Activated effector memory CD4-positive, alpha-beta T cell treated with anti-CD3 and anti-CD28 coated beads, Interleukin-2, amount 50 U/mL, for 16 hours (primary cell): Measurements from ENCODE around the gene NKD1.

ENCODE experiments used
- DNase-seq: peaks from one replicate; pipeline ENCODE4 v3.0.0-alpha.2; 2020

NKD1 gene

GRCh38 chr16:50634090-50634489 lies 85.9 kb downstream of the NKD1 start:
- DNase-seq, result no peak

DNA sequence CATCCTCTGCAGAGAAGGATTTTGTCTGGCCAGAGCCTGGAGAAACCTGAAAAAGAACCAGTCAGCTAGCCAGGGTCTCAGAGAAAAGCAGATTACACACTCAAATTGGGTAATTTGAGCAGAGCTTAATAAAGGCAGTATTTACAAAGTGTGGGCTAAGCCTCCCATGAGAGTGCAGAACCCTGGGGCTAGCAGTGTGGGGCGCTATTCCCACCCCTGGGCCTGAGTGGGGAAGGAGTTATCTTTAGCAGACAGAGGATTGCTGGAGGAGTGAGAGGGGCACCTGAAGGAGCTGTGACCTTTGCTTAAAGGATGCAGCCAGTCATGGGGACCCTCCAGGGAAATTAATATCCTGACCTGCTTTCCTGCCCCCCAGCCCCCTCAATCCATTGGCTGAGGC lies 86.8 kb downstream of the NKD1 start:
- DNase-seq, result no peak

DNA sequence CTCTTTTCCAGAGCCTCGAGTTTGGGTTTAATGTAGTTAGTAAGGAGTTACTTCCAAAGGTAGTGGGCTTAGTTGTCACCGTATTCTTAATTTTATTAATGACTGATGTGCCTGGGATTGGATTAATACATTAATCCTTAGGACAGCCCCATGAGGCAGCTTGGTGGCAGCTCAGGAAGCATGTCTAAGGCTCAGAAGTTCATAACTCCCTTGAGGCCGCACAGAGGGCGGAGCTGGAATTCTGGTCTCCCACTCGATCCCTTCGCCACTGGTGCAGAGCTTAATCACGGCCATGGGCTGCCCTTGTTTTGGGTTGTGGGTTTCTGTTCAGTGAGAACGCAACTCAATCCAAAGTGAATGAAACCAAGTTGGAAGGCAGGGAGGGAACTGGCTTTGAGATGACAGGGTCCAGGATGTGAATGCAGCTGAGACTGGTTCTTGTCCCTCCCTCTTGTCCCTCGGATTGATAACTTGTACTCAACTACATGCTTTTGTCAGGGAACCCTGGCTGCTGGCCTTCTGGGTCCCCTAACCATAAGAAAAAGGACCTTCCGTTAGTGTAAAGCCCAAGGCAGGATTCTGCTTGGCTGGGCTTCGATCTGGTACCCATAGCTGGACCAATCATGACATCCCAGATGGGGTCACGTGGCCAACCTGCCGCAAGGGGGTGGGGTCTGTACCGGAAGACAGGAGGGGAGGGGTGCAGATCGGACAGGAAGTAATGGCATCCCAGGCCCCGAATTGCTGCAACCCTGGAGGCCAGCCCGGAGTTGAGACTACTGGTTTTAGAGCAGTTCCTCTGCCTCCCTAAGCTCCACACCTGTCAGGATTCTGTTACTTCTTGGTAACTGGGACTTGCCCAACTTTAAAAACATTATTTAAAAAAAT lies 87.6 kb downstream of the NKD1 start:
- DNase-seq, result no peak

GRCh38 chr16:50636753-50637374 lies 88.7 kb downstream of the NKD1 start:
- no peak for DNase-seq

DNA sequence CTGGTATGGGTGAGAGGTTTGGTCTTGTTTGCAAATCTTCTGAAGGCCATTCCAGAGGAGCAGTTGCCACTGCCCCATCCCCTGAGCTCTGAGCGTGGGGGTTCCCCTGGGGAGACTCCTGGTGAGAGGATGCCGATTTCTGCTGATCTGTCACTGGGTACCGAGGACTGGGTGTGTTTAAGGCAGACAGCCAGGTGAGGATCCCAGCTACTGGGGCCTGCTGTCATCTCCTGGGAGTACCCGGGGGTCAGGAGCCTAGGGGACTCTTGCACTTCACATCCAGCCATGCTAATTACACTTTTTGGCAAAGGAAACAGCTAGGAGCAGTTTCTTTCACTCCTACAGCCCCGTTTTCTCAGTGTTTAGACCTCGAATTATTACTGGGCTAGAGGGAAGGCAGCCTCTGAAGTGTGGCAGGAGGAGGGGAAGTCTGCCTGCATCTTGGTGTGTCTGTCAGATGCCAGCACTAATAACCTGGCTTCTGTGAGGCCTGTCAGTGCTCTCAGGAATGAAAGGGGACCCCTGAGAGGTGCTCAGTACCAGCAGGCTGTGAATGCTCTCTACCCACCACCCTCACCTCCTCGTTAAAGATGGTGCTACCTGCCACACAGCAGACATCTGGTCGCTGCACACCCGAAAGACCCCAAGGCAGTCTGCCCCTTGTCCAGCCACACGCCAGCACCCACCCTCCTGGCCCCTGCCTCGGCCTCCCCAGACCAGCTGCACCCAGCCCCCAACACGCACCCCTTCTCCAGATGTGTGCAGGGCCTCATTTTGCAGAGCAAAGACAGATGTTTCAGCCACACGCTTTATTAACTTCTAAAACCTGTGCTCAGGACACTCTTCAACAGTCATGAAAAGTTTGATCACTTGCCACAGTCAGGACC lies 89.8 kb downstream of the NKD1 start:
- no peak for DNase-seq

DNA sequence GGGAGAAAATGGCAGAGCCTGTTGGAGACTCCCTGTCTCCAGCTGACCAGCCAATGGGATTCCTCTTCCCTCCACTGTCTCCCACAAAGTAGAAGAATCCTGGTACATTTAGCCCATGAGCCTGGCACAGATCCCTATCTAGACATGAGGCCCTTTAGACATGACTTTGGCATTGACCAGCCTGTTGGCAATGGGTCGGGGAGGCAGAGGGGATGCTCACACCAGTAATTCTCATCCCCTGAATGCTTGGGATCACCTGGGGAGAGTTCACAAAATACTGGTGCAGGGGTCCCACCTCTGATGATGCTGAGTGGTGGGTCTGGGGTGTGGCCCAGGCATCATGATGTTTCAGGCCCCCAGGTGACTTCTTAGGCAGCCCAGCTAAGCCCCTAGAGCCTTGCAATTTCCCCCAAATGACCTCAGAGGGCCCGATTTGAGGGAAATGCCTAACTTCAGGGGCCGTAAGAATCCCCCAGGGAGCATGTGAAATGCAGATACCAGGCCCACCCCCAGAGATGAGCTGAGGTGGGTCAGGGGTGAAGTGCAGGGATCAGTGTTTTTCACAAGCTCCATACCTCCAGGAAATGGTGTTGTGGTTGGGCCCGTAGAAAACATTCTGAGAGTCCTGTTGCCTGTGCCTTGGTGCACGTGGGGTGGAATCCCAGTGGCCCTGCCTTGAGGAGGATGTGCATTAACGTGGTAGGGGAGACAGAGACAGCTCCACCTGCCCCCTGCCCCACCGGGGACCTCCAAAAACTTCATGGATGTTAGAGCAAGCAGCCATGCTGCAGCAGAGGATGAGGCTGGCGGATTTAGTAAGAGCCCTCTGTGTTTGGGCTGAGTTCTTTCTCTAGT lies 90.8 kb downstream of the NKD1 start:
- no peak for DNase-seq

- DNase-seq, result no peak
Measured at GRCh38 chr16:50640391-50640790, 92.2 kb downstream of the NKD1 start.

GRCh38 chr16:50640919-50641817 lies 93.0 kb downstream of the NKD1 start:
- DNase-seq, result no peak

GRCh38 chr16:50641818-50642187 lies 93.6 kb downstream of the NKD1 start:
- no peak for DNase-seq

DNA sequence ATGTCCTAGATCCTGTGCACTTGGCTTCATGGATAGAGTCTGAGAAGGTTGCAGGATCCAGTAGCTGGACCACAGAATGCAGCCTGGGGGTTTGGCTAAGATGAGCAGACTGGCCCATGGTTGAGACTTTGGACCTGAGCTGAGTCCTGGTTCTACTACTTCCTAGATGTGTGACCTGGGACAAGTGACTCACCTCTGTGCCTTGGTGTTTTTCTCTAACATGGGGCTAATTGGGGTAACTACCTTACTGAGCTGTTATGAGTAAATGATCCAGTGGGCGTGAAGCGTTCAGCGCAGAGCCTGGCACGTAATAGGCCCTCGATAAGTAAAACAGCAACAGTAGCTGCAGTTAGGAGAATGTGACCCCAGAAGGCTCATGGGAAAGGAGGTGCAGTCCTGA lies 94.2 kb downstream of the NKD1 start:
- DNase-seq, result no peak

- no peak for DNase-seq
Measured at GRCh38 chr16:50643192-50643591, 95.0 kb downstream of the NKD1 start.

GRCh38 chr16:50644245-50644644 lies 96.0 kb downstream of the NKD1 start:
- no peak for DNase-seq

- peak; percentile 67 for DNase-seq
Measured at GRCh38 chr16:50644729-50645128, 96.5 kb downstream of the NKD1 start.

GRCh38 chr16:50645563-50646220 lies 97.5 kb downstream of the NKD1 start:
- DNase-seq, result no peak

GRCh38 chr16:50646345-50646744 lies 98.1 kb downstream of the NKD1 start:
- DNase-seq, result no peak

DNA sequence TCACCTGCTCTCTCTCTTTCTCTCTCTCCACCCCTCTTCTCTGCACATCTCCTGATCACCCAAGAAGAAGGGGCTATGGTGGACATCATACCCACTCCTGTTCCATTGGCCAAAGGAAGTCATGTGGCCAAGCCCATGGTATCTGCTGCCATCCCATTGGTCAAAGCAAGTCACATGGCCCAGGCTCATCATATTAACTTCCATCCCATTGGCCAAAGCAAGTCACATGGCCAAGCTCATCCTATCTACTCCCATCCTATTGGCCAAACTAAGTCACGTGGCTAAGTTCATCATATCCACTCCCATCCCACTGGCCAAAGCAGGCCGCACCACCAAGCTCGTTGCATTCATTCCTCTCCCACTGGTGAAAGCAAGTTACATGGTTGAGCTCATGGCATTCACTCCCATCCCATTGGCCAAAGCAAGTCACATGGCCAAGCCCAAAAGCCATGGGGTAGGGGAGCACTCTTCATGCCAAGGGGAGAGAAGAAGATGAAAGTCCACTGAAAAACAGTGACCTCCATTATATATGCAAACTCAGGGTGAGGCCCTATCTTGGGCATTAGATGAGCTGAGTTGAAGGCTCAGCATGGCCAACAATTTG lies 103.7 kb downstream of the NKD1 start:
- no peak for DNase-seq

- no peak for DNase-seq
Measured at GRCh38 chr16:50652836-50653425, 104.7 kb downstream of the NKD1 start.

- DNase-seq, result no peak
Measured at GRCh38 chr16:50653633-50654519, 105.7 kb downstream of the NKD1 start.

- DNase-seq, result no peak
Measured at GRCh38 chr16:50655558-50656055, 107.4 kb downstream of the NKD1 start.
